ENCODE measurements around the gene SDC1. TPM values are rescaled to one million over a fixed set of nuclear protein-coding genes. Genes with fewer than 3 reads are reported as not detected.

The SDC1 gene
- total RNA-seq, 2 donors from 2014 or later: 156 to 213 TPM

DNA sequence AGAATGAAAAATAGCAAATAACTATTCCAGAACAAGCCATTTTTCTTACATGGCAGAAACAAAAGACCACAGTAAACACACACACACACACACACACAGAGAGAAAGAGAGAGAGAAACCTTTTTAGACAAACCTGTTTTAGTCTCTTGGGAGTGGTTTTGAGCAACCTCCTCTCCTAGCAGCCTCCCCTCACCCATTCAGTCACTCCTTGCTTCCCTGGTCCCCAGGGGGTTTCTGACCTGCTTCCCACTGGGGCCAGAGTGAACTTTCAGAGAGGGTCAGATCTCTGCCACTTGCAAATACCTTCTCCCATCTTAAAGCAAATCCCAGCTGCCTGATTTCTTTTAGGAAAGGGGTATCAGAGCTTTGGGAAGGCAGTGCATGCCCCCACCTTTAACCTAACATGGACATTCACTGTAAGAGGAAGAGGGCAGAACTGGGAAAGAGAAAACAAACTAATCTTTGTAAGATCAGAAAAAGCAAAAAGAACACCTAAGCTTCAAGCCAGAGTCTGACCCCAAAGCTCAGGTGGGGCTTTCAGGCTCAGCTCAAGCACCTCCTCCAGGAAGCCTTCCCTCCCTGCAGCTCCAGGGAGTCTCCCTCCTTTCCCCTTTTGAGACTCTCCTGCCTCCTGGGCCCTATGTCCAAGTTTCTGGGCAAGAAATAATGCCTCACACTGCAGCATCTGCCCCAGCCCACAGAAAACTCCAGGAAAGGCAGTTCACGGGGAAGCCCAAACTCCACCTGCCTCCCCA lies 2.7 kb downstream of the SDC1 start:
- Histone ChIP-seq H3K9ac (ENCODE audit: low read depth in 2 of 2, low read length in 2 of 2) (peak overlapping the region; percentile 44 to 47), H3K36me3 (no peaks in the 10 kb centered on the region), H3K9me3 (no peaks in the 10 kb centered on the region), H3K27me3 (no peaks in the 10 kb centered on the region), H3K27ac (no peak overlapping the region), H3K4me3 (no peak overlapping the region), H3K4me1 (peaks cover 4% of the 10 kb centered on the region)
- DNase-seq: no peak
- intact Hi-C loops (cut with DNase I): loop anchor here (10.0 kb wide), 2 partner anchors 87 to 117 kb away; no protein-coding TSS in a partner anchor
- no peak for TF ChIP-seq CTCF (IDR thresholded peaks at IDR 0.05)

DNA sequence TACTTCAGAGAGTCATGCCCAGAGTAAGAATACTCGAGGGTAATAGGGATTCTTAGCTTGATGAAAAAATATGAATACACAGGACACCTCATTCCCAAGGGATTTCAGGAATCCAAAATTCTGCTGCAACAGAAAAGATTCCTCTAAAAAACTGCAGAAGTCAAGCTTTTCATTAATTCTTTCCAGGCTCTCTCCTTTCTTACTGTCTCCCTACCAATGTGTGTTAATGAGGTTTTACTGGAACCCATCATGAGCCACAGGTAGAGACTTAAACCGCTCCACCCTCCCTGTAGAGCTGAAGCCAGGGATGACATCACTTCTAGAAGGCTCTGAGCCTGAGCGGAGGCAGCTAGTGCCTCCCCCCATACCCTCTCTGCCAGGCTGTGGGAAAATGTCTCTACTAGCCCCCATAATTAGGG lies 3.4 kb downstream of the SDC1 start:
- TF ChIP-seq CTCF (IDR thresholded peaks at IDR 0.05): no peak
- Histone ChIP-seq H3K4me3 (no peak overlapping the region), H3K27ac (no peak overlapping the region), H3K4me1 (peaks cover 4% of the 10 kb centered on the region), H3K9me3 (no peaks in the 10 kb centered on the region), H3K9ac (ENCODE audit: low read depth in 2 of 2, low read length in 2 of 2) (no peak overlapping the region), H3K27me3 (no peaks in the 10 kb centered on the region), H3K36me3 (no peaks in the 10 kb centered on the region)
- no peak for DNase-seq
- intact Hi-C loops (cut with DNase I): loop anchor here (10.0 kb wide), 2 partner anchors 87 to 117 kb away; no protein-coding TSS in a partner anchor

DNA sequence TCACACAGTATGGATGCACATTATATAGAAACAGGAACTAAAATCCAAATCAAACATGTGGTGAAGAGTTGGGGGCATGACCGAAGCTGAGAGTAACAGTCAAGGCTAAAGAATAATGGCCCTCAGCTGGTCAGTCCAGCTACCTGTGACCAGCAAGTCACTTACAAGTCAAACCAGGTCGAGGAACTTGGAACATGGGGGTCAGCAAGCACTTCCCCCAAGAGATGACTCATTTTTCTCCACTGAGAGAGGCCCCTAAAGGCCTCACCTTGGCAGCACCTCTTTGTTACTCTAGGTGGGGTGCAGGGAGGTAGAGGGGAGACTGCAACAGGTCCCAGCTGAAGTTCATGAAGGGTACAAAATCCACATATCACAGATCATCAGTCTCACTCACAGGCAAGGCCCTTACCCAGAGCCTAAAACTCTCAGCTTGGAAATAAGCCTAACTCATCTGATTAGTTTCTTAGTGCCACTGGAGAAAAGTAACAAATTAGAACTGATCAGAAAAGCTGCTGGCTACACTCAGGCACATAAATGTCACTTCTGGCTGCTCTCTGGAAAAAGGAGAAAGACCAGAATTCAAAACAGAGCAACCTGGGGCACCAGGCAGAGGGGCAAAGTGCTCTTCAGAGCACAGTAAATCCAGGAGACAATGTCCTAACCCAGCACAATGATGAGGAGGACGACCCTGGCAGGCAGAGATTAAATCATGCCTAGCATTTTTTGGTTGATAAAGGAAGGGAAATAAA lies 4.0 kb downstream of the SDC1 start:
- Histone ChIP-seq H3K4me1 (peaks cover 4% of the 10 kb centered on the region), H3K9me3 (no peaks in the 10 kb centered on the region), H3K36me3 (no peaks in the 10 kb centered on the region), H3K27me3 (no peaks in the 10 kb centered on the region), H3K9ac (ENCODE audit: low read depth in 2 of 2, low read length in 2 of 2) (no peak overlapping the region), H3K4me3 (no peak overlapping the region), H3K27ac (no peak overlapping the region)
- intact Hi-C loops (cut with DNase I): loop anchor here (10.0 kb wide), 2 partner anchors 86 to 116 kb away; no protein-coding TSS in a partner anchor
- no peak for TF ChIP-seq CTCF (IDR thresholded peaks at IDR 0.05)
- DNase-seq: no peak

DNA sequence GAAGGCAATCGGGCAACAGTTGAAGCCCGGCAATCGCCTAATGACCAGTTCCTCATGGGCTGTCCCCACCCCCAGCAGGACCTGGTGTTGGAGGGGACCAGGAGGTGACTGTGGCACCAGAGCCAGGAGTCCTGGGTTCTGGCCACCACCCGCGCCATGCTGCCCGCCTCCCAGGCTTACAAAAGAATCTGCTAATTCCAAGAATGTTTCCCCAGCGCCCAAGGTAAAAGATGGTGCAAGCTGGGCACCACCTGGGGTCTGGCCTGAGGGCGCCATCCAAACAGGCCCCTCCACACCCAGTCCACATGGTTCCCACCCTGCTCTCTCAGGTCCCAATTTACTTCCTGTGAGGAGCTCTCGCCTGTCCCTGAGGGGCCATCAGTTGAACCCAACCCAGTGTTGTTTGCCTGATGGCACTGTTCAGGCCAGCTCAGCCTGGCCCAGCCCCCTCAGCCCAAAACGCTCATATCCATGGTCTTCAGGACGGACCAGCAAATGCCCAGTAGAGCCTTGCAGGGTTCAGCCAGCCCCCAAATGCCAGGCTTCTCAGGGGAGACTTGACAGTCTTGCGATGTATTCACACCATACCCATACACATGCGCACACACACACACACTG lies 5.1 kb downstream of the SDC1 start:
- no peak for DNase-seq
- Histone ChIP-seq H3K36me3 (no peaks in the 10 kb centered on the region), H3K4me3 (no peak overlapping the region), H3K27me3 (no peaks in the 10 kb centered on the region), H3K9me3 (no peaks in the 10 kb centered on the region), H3K9ac (ENCODE audit: low read depth in 2 of 2, low read length in 2 of 2) (no peak overlapping the region), H3K27ac (no peak overlapping the region), H3K4me1 (peaks cover 4% of the 10 kb centered on the region)
- intact Hi-C loops (cut with DNase I): loop anchor here (10.0 kb wide), 2 partner anchors 85 to 115 kb away; no protein-coding TSS in a partner anchor
- no peak for TF ChIP-seq CTCF (IDR thresholded peaks at IDR 0.05)
